C4-2B (cell line): Measurements from ENCODE around the gene HS6ST3.

Experiments used
- ZFX ChIP-seq: fragments of 450-650 bp; IDR thresholded peaks from 2 replicates; pipeline ENCODE4 v1.6.1; 2017
- TF ChIP-seq, protein P1 (sequence below): fragments of 450-650 bp; conservative IDR thresholded peaks from 2 replicates; pipeline ENCODE4 v1.5.1; 2017; ENCODE audit warnings: mild to moderate bottlenecking

DNA sequence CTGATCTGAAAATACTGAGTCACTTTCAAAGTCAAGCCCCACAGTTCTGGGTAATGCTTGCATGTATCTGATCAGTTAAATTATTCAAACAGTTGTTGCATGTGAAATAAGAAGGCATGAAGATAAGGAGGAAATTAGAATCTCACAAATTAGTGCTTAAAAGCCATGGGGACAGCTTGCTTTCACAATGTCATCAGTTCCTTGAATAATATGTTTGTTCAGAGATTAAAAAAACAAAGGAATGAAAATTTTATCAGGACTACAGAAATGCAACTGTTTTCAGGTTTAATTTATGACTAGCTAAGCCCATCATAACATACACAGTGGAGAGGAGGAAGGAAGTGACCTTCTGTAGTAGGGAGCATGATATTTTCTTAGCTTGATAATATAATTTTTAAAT is 754.3 kb downstream of the HS6ST3 start:
- TF ChIP-seq, protein P1, sequence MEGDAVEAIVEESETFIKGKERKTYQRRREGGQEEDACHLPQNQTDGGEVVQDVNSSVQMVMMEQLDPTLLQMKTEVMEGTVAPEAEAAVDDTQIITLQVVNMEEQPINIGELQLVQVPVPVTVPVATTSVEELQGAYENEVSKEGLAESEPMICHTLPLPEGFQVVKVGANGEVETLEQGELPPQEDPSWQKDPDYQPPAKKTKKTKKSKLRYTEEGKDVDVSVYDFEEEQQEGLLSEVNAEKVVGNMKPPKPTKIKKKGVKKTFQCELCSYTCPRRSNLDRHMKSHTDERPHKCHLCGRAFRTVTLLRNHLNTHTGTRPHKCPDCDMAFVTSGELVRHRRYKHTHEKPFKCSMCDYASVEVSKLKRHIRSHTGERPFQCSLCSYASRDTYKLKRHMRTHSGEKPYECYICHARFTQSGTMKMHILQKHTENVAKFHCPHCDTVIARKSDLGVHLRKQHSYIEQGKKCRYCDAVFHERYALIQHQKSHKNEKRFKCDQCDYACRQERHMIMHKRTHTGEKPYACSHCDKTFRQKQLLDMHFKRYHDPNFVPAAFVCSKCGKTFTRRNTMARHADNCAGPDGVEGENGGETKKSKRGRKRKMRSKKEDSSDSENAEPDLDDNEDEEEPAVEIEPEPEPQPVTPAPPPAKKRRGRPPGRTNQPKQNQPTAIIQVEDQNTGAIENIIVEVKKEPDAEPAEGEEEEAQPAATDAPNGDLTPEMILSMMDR, result no peak
- TF ChIP-seq ZFX, result no peak
